Measurements from ENCODE around the gene ENAH. TPM values are rescaled to one million over a fixed set of nuclear protein-coding genes. Genes with fewer than 3 reads are reported as not detected.

Gene ENAH
- total RNA-seq, 4 donors from 2014 or later: 198 to 229 (median 201) TPM

DNA sequence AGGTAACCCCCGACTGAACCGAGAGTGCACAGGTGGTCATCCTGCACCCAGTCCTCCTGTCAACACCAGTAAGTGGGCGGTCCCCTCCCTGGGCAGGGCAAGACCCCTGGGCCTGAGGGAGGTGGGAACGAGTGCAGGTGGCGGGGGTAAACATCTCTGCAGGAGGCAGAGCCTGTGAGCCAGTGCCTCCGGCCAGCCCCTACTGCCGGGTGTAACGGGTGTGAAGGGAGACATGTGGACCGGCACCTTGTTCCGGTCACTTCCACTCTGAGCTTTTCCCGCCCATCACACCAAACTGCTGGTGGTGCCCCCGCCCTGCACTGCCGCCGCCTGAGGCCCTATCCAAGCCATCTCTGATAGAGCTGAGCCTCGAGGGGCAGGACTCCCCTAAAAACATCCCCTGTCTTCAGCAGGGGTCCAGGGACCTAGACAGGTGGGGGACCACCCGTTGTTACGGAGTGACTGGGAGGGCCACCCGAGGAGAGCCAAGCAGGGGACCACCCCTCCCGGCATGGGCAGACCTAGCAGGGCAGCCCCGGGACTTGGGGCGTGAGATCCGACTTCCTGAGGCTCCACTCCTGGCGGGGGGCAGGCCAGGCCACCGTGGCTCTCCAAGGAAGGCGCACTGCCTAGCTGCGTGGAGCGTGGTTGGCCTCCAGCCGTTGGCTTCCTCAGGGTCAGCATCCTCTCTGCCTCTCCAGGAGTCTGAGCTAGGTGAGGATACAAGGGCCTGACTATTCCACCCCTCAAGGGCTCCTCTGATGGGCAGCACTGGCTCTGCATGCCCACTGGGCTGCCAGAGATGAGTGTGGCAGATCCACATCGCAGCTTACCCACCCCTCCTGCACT is 181.2 kb downstream of the ENAH start:
- Histone ChIP-seq H3K27ac (replicated peaks in 1 of 4) (peak overlapping the region in 1 of 4 donors; percentile 61), H3K4me1 (peaks cover 19 to 50% (median 44%) of the 10 kb centered on the region in 4 donors), H3K4me3 (no peak overlapping the region), H3K9me3 (no peaks in the 10 kb centered on the region), H3K36me3 (no peaks in the 10 kb centered on the region), H3K27me3 (no peaks in the 10 kb centered on the region)
- TF ChIP-seq POLR2AphosphoS5 (IDR thresholded peaks at IDR 0.05) (no peak), POLR2A (IDR thresholded peaks at IDR 0.05; ENCODE audit: low read depth) (no peak), EP300 (IDR thresholded peaks at IDR 0.05) (no peak)
- TF ChIP-seq, protein P1, sequence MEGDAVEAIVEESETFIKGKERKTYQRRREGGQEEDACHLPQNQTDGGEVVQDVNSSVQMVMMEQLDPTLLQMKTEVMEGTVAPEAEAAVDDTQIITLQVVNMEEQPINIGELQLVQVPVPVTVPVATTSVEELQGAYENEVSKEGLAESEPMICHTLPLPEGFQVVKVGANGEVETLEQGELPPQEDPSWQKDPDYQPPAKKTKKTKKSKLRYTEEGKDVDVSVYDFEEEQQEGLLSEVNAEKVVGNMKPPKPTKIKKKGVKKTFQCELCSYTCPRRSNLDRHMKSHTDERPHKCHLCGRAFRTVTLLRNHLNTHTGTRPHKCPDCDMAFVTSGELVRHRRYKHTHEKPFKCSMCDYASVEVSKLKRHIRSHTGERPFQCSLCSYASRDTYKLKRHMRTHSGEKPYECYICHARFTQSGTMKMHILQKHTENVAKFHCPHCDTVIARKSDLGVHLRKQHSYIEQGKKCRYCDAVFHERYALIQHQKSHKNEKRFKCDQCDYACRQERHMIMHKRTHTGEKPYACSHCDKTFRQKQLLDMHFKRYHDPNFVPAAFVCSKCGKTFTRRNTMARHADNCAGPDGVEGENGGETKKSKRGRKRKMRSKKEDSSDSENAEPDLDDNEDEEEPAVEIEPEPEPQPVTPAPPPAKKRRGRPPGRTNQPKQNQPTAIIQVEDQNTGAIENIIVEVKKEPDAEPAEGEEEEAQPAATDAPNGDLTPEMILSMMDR (IDR thresholded peaks at IDR 0.05): no peak
- no peak for DNase-seq (ENCODE audit: extremely low spot score)
- intact Hi-C loops (cut with DNase I): no loop called here
- 91% methylated on average over 9 of the region's 29 CpGs for WGBS

DNA sequence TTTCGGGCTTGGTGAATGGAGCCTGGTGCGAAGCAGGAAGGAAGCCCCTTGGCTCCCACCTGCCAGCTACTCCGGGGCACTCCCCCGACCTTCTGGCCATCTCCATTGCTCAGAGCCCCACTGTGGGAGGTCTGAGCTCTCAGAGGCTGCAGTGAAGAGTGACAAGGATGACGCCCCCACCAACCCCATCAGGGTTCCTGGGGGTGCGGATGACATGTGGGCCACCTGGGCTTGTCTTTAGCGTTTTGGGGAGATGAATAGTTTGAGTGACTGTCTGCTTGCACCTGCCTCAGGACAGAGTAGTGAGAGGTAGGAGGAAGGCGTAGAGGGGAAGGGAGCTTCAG is 181.8 kb downstream of the ENAH start:
- H3K36me3 ChIP-seq: no peaks in the 10 kb centered on the region
- H3K27ac ChIP-seq (replicated peaks in 1 of 4): peak overlapping the region in 2 of 4 donors; percentile 29 to 61
- H3K9me3 ChIP-seq: no peaks in the 10 kb centered on the region
- no peak overlapping the region for H3K4me3 ChIP-seq
- H3K27me3 ChIP-seq: no peaks in the 10 kb centered on the region
- peaks cover 19 to 50% (median 45%) of the 10 kb centered on the region in 4 donors for H3K4me1 ChIP-seq
- intact Hi-C loops (cut with DNase I): no loop called here
- WGBS: 89% methylated on average over 5 of the region's 8 CpGs
- no peak for TF ChIP-seq POLR2A (IDR thresholded peaks at IDR 0.05; ENCODE audit: low read depth)
- TF ChIP-seq EP300 (IDR thresholded peaks at IDR 0.05): no peak
- no peak for TF ChIP-seq POLR2AphosphoS5 (IDR thresholded peaks at IDR 0.05)
- TF ChIP-seq, protein P1 (IDR thresholded peaks at IDR 0.05): no peak
- no peak for DNase-seq (ENCODE audit: extremely low spot score)

DNA sequence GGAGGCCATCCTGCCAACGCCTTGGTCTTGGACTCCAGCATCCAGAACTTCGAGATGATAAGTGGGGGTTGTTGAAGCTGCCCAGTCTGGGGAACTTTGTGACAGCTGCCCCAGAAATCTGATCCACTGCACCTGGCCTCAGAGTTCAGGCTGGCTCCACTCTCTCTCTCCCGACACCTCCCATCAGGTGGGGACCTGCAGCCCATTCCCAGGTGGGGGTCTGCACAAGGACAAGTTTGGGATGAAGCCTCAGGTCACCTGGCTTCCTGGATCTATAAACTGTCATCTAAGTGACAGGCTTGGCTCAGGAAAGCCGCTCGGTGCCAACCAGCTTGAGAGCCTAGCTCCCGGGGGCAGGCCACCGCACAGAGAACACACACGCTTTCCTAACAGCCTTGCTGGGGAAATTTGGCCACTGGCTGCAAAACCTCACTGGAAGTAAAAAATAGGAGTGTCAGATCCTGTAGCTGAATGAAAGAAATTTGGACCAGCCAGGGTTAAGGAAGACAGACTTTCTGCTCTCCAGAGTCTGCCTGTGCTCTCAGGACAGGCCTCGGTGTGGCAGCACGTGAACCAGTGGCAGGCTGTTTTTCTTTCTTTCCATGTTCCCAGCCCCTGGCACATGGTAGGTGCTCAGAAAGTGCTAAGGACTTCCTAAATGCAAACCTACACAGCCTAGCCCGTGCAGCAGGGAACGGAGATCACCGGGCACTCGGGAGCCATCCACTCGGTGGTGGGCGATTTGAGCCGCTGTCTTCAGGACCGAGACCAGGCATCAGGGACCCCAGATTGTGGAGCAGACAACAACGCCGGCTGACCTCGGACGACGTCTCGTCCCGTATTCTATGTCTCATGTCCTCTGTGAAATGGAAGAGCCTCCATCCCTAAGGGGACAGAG is 182.5 kb downstream of the ENAH start:
- TF ChIP-seq, protein P1 (IDR thresholded peaks at IDR 0.05): peak in 2 of 3 experiments; percentile 11 to 31
- TF ChIP-seq EP300 (IDR thresholded peaks at IDR 0.05): no peak
- no peak for TF ChIP-seq POLR2A (IDR thresholded peaks at IDR 0.05; ENCODE audit: low read depth)
- Histone ChIP-seq H3K27me3 (no peaks in the 10 kb centered on the region), H3K9me3 (no peaks in the 10 kb centered on the region), H3K27ac (replicated peaks in 1 of 4) (peak overlapping the region in 3 of 4 donors; percentile 29 to 61 (median 35)), H3K4me1 (peaks cover 24 to 55% (median 51%) of the 10 kb centered on the region in 4 donors), H3K36me3 (no peaks in the 10 kb centered on the region), H3K4me3 (no peak overlapping the region)
- intact Hi-C loops (cut with DNase I): no loop called here
- DNase-seq (ENCODE audit: extremely low spot score): no peak
- WGBS: 89% methylated on average over 17 of the region's 25 CpGs

DNA sequence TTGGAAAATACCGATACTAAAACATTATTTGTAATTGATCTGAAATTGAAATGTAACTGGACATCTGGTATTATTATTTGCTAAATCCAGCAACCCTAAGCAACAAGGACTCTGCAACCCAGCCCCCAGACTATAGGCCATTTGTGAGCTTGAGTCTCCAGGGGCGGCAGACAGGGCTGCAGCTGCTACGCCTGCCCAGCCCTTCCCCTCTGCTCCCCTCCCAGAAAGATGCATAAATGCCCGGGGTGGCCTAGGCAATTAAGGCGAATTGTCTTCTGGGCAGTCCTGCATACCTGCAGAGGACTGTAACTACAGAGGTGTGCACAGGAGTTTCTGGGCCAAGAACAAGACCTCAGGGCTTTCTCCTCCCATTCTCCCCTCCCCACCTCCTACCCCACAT is 183.9 kb downstream of the ENAH start:
- intact Hi-C loops (cut with DNase I): no loop called here
- H3K4me3 ChIP-seq: no peak overlapping the region
- WGBS: 91% methylated on average over 5 of the region's 5 CpGs
- H3K9me3 ChIP-seq: no peaks in the 10 kb centered on the region
- no peak for TF ChIP-seq POLR2A (IDR thresholded peaks at IDR 0.05; ENCODE audit: low read depth)
- no peak for TF ChIP-seq EP300 (IDR thresholded peaks at IDR 0.05)
- no peak for TF ChIP-seq POLR2AphosphoS5 (IDR thresholded peaks at IDR 0.05)
- no peaks in the 10 kb centered on the region for H3K27me3 ChIP-seq
- peaks cover 28 to 58% (median 47%) of the 10 kb centered on the region in 4 donors for H3K4me1 ChIP-seq
- H3K36me3 ChIP-seq: no peaks in the 10 kb centered on the region
- no peak for DNase-seq (ENCODE audit: extremely low spot score)
- no peak overlapping the region for H3K27ac ChIP-seq (replicated peaks in 1 of 4)
